HG03066 (cell line): ENCODE results near the gene SNX11.

ENCODE experiments used
- ATAC-seq: cut with Tn5 transposase; IDR thresholded peaks from one replicate; pipeline ENCODE4 v1.9.1; 2021; ENCODE audit warnings: low read depth; ENCODE audit not compliant: unreplicated experiment

SNX11 gene

GRCh38 chr17:48093341-48094045, 14.1 kb upstream of the SNX11 start:
- ATAC-seq, result no peak

- no peak for ATAC-seq
These were observed 12.0 kb upstream of the SNX11 start for GRCh38 chr17:48095611-48096010.

- no peak for ATAC-seq
These were observed 7.4 kb upstream of the SNX11 start for GRCh38 chr17:48100160-48100559.

- ATAC-seq, result no peak
These were observed 7.0 kb upstream of the SNX11 start for GRCh38 chr17:48100591-48101011.

GRCh38 chr17:48101012-48101720, 6.4 kb upstream of the SNX11 start, which contains the start of gene CBX1:
CBX1 (minus strand) TSS chr17:48101478; CDS start chr17:48077004, 24,474 bp downstream.
- ATAC-seq, result peak; percentile 81

- no peak for ATAC-seq
These were observed 5.4 kb upstream of the SNX11 start for GRCh38 chr17:48102043-48102750.

GRCh38 chr17:48102798-48103715, 4.5 kb upstream of the SNX11 start:
- ATAC-seq, result no peak

GRCh38 chr17:48104440-48104839, 3.1 kb upstream of the SNX11 start:
- no peak for ATAC-seq

GRCh38 chr17:48106802-48107136, 797 bp upstream of the SNX11 start:
- no peak for ATAC-seq

- no peak for ATAC-seq
These were observed 3.2 kb downstream of the SNX11 start for GRCh38 chr17:48110761-48111160.

GRCh38 chr17:48111937-48112241, 4.3 kb downstream of the SNX11 start:
- ATAC-seq, result no peak

- peak; percentile 47 for ATAC-seq
These were observed 5.7 kb downstream of the SNX11 start for GRCh38 chr17:48113201-48113676.

GRCh38 chr17:48121923-48122664, 14.5 kb downstream of the SNX11 start:
- ATAC-seq, result no peak

- ATAC-seq, result no peak
These were observed 15.1 kb downstream of the SNX11 start for GRCh38 chr17:48122665-48123045.

GRCh38 chr17:48123111-48123510, 15.5 kb downstream of the SNX11 start:
- ATAC-seq, result no peak

GRCh38 chr17:48123776-48124388, 16.3 kb downstream of the SNX11 start:
- ATAC-seq, result no peak

GRCh38 chr17:48125829-48126531, 18.4 kb downstream of the SNX11 start:
- ATAC-seq, result no peak

GRCh38 chr17:48126532-48126850, 18.9 kb downstream of the SNX11 start:
- ATAC-seq, result no peak
